ENCODE data around the gene PKD1L1. TPM values are rescaled to one million over a fixed set of nuclear protein-coding genes. Genes with fewer than 3 reads are reported as not detected.

The PKD1L1 gene
- total RNA-seq, 4 donors from 2014 or later, result 0.06 to 0.19 (median 0.13) TPM; not detected in 1

DNA sequence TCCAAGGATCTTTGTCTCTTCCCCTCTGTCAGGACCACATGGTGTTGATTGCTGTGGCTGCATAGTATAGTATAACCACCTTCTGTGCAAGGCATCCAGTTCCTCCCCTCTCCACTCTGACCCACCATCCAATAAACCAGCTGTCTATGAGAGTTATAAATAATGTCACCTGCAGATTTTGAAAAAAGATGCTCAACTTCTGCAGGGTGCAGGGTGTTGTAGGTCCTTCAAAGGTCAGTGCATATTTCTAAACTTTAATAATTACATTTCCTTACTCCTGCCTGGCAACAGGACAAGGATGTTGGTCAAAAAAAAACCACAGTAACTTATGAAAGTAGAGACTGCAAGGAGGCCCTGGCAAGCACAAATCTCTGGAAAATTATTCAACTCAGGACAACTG is 166.2 kb downstream of the PKD1L1 start:
- no peak for DNase-seq
- H3K36me3 ChIP-seq, result no peaks in the 10 kb centered on the region
- H3K27me3 ChIP-seq, result peaks cover 0 to 49% (median 0%) of the 10 kb centered on the region in 4 donors
- H3K4me3 ChIP-seq, result no peak overlapping the region
- H3K27ac ChIP-seq, result no peak overlapping the region
- intact Hi-C loops (cut with DNase I), result no loop called here
- no peaks in the 10 kb centered on the region for H3K9me3 ChIP-seq
- no peak for TF ChIP-seq CTCF (IDR thresholded peaks at IDR 0.05)
- TF ChIP-seq POLR2A (IDR thresholded peaks at IDR 0.05), result no peak
- H3K4me1 ChIP-seq, result peaks cover 11 to 39% (median 26%) of the 10 kb centered on the region in 3 donors

- WGBS, 2 donors, result 97 to 98% methylated on average over 5 of the region's 5 CpGs
- Histone ChIP-seq H3K27ac (no peak overlapping the region), H3K9me3 (no peaks in the 10 kb centered on the region), H3K4me1 (peaks cover 5 to 25% (median 13%) of the 10 kb centered on the region in 3 donors), H3K27me3 (peaks cover 0 to 51% (median 0%) of the 10 kb centered on the region in 4 donors), H3K36me3 (no peaks in the 10 kb centered on the region), H3K4me3 (no peak overlapping the region)
- intact Hi-C loops (cut with DNase I), result no loop called here
- TF ChIP-seq CTCF (IDR thresholded peaks at IDR 0.05), result no peak
- TF ChIP-seq POLR2A (IDR thresholded peaks at IDR 0.05), result no peak
- no peak for DNase-seq
Measured at GRCh38 chr7:47780555-47780954, 167.7 kb downstream of the PKD1L1 start.

DNA sequence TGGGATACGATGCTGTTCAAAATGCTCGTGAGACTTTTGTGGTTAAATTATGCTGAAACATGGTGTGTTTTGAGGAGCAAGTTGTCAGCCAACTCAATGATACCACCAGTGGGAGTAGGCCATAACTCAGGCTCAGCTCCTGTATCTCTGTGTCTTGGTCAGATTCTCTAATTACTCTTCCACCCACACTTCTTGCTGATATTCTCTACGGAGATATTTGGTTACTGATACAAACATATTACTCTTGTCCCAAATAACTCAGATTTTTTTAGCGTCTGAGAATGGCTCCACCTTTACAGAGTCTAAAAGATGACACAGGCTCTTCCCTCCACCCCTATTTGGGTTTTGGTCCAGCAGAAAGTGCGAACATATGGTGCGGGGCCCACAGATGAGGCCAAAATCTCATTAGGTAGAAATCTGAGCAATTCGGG is 168.9 kb downstream of the PKD1L1 start:
- H3K27ac ChIP-seq, result no peak overlapping the region
- no peak for DNase-seq
- 90 to 94% methylated on average over 7 of the region's 7 CpGs for WGBS, 2 donors
- TF ChIP-seq CTCF (IDR thresholded peaks at IDR 0.05), result no peak
- TF ChIP-seq POLR2A (IDR thresholded peaks at IDR 0.05), result no peak
- intact Hi-C loops (cut with DNase I), result no loop called here
- H3K36me3 ChIP-seq, result no peaks in the 10 kb centered on the region
- peaks cover 5 to 13% (median 8%) of the 10 kb centered on the region in 3 donors for H3K4me1 ChIP-seq
- no peaks in the 10 kb centered on the region for H3K9me3 ChIP-seq
- H3K27me3 ChIP-seq, result peaks cover 0 to 49% (median 0%) of the 10 kb centered on the region in 4 donors
- H3K4me3 ChIP-seq, result no peak overlapping the region

DNA sequence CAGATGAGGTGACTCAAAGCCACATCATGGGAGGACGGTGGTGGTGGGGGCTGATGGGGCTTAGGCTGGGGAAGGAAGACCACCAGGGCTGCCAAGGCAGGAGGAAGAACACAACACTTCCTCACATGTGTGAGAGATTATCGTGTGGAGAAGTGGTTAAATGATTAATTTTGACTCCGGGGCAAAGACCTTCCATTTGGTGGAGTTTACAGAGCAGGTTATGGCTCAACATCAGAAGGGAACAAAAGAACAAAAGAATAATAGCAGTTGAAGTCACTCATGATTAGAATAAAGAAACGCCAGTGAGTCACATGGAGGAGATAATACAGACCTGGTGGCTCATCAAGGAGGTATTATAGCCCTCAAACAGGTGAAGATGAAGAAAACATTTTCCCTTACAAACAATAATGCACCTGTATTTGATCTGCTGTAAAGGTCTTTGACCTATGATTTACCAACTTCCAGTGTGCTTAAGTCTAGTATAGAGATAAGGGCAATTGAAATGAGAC is 170.1 kb downstream of the PKD1L1 start:
- Histone ChIP-seq H3K36me3 (no peaks in the 10 kb centered on the region), H3K27me3 (peaks cover 0 to 58% (median 0%) of the 10 kb centered on the region in 4 donors), H3K27ac (no peak overlapping the region), H3K4me3 (no peak overlapping the region), H3K4me1 (peaks cover 0 to 2% (median 0%) of the 10 kb centered on the region in 3 donors), H3K9me3 (no peaks in the 10 kb centered on the region)
- no peak for TF ChIP-seq POLR2A (IDR thresholded peaks at IDR 0.05)
- intact Hi-C loops (cut with DNase I), result no loop called here
- no peak for DNase-seq
- WGBS, 2 donors, result 38 to 51% methylated on average over 4 of the region's 4 CpGs

GRCh38 chr7:47777531-47778152 is 170.6 kb downstream of the PKD1L1 start:
- WGBS, 2 donors, result 82 to 100% methylated on average over 1 of the region's 1 CpG
- no peaks in the 10 kb centered on the region for H3K4me1 ChIP-seq
- TF ChIP-seq CTCF (IDR thresholded peaks at IDR 0.05) (no peak), POLR2A (IDR thresholded peaks at IDR 0.05) (no peak)
- no peaks in the 10 kb centered on the region for H3K9me3 ChIP-seq
- no peak overlapping the region for H3K27ac ChIP-seq
- H3K36me3 ChIP-seq, result no peaks in the 10 kb centered on the region
- intact Hi-C loops (cut with DNase I), result no loop called here
- H3K27me3 ChIP-seq, result peaks cover 0 to 60% (median 0%) of the 10 kb centered on the region in 4 donors
- DNase-seq, result no peak
- H3K4me3 ChIP-seq, result no peak overlapping the region
